Superior temporal gyrus (tissue), 1 donor: ENCODE results near the gene GSTO2.

Experiments used
- DNase-seq: peaks from one replicate; pipeline ENCODE4 v3.0.0-alpha.2; 2016; ENCODE audit errors: extremely low spot score

The GSTO2 gene

GRCh38 chr10:104339469-104340110, 70.6 kb downstream of the GSTO2 start:
- DNase-seq, result peak; percentile 61

DNA sequence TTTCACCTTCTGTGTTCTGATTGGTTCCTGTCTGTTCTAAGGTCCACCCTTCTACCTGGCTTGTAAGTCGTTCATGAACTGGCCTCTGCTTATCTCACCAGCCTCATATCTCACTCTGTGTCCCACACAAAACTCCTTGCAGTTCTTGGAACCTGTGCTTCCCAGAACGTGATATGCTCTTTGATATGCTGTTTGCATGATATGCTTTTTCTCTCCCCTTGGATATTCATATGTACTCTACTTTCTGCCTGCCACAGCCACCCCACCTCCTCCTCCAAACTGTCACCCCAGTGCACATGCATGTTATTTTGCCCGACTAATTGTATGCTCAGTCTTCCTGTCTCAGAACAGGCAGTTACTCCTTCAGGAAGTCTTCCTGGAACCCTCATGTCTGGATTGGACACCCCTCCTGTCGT, 71.1 kb downstream of the GSTO2 start:
- no peak for DNase-seq

- no peak for DNase-seq
These were observed 71.7 kb downstream of the GSTO2 start for GRCh38 chr10:104340641-104341040.

DNA sequence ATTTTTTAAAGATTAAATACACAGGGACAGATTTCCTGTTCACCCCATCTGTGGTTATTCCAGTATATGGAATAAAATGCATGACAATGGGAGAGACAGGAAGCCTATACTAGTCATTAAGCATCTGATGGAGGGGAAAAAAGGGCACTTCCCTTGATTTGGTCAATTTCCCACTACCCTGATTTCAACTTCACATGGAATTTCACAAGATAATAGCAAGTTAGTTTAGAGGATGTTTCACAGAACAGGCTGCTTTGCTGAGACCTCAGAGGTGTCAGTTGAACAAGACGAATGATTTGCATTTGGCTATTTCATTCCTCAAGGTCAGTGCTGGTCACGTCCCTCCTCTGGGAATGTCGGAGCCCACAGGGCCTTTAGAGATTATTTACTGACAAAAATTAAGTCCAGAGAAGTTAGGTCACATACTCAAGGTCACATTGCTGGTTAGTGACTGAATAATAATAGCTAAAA, 74.0 kb downstream of the GSTO2 start:
- no peak for DNase-seq

GRCh38 chr10:104344219-104344618, 75.2 kb downstream of the GSTO2 start:
- DNase-seq, result no peak

- DNase-seq, result no peak
These were observed 76.5 kb downstream of the GSTO2 start for GRCh38 chr10:104345515-104345914.

DNA sequence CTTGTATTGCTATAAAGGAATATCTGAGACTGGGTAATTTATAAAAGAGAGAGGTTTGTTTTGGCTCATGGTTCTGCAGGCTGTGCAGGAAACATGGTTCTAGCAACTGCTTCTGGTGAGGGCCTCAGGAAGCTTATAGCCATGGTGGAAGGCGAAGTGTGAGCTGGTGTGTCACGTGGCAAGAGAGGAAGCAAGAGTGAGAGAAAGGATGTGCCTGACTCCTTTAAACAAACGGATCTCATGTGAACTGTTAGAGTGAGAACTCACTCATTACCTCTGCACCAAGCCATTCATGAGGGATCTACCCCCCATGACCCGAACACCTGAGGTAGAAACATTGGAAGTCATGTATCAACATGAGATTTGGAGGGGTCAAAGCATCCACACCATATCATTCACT, 77.0 kb downstream of the GSTO2 start:
- DNase-seq, result no peak

- no peak for DNase-seq
These were observed 78.5 kb downstream of the GSTO2 start for GRCh38 chr10:104347295-104348045.

DNA sequence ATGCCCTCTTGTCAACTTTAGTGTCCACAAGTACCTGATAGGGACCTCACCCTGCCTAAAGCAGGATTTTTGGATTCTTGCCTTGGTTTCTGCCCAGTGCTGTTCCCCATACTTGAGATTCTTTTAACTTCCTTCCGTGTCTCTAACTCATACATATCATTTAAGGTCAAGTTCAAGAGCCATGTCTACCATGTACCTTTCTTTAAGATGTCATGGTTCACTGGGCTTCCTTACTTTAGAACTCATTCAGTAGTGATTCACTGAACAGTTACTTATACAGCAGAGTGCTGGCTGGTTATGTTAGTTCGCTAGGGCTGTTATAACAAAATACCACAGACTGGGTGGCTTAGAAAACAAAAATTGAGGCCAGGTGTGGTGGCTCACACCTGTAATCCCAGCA, 79.6 kb downstream of the GSTO2 start:
- no peak for DNase-seq

GRCh38 chr10:104349623-104350126, 80.7 kb downstream of the GSTO2 start:
- peak; percentile 61 for DNase-seq

GRCh38 chr10:104350127-104350635, 81.2 kb downstream of the GSTO2 start:
- peak; percentile 91 for DNase-seq

GRCh38 chr10:104351061-104351702, 82.2 kb downstream of the GSTO2 start:
- DNase-seq, result no peak

DNA sequence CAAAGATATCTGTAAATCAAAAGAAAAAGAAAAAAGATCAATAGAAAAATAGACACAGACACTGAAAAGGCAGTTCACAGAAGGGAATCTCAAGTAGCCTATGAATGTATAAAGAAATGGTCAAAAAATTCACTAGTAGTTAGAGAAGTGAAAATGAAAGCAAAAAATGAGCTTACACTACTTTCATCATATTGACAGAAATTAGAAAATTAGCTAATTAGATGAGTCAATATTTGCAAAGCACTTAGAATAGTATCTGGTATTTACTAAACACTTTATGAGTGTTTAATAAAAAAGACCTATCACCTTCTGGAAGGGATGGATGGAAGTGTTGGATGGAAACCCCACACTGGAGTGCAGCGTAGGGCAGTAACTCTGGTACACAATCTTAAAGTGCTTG, 82.9 kb downstream of the GSTO2 start:
- no peak for DNase-seq

- DNase-seq, result peak; percentile 88
These were observed 84.5 kb downstream of the GSTO2 start, which contains the start of gene CFAP58 for GRCh38 chr10:104353325-104354048. Gene CFAP58 (plus strand): TSS chr10:104353833. CDS start chr10:104353898, 65 bp downstream.
